NK-92 (cell line): Measurements from ENCODE around the gene GRB10.

Experiments
- DNase-seq: peaks from one replicate; lab custom pipeline; 2025; ENCODE audit not compliant: unreplicated experiment; lab: John Stamatoyannopoulos, UW

The GRB10 gene

GRCh38 chr7:50614721-50615518 is 167.8 kb downstream of the GRB10 start:
- no peak for DNase-seq

GRCh38 chr7:50613473-50613872 is 169.2 kb downstream of the GRB10 start:
- no peak for DNase-seq

- no peak for DNase-seq
Measured at GRCh38 chr7:50612704-50613103, 170.0 kb downstream of the GRB10 start.

GRCh38 chr7:50610521-50611277 is 172.0 kb downstream of the GRB10 start:
- DNase-seq, result no peak

GRCh38 chr7:50608196-50608906 is 174.3 kb downstream of the GRB10 start:
- no peak for DNase-seq

- no peak for DNase-seq
Measured at GRCh38 chr7:50607524-50608125, 175.1 kb downstream of the GRB10 start.

- no peak for DNase-seq
Measured at GRCh38 chr7:50605059-50605458, 177.6 kb downstream of the GRB10 start.

GRCh38 chr7:50603287-50603686 is 179.4 kb downstream of the GRB10 start:
- DNase-seq, result no peak

- DNase-seq, result no peak
Measured at GRCh38 chr7:50599385-50599784, 183.3 kb downstream of the GRB10 start.

GRCh38 chr7:50598460-50599343 is 184.0 kb downstream of the GRB10 start:
- DNase-seq, result no peak

GRCh38 chr7:50596484-50596883 is 186.2 kb downstream of the GRB10 start:
- DNase-seq, result no peak

- DNase-seq, result no peak
Measured at GRCh38 chr7:50595491-50596102, 187.1 kb downstream of the GRB10 start.

GRCh38 chr7:50594734-50595485 is 187.8 kb downstream of the GRB10 start:
- no peak for DNase-seq

GRCh38 chr7:50594136-50594535 is 188.6 kb downstream of the GRB10 start:
- no peak for DNase-seq

GRCh38 chr7:50592940-50593339 is 189.8 kb downstream of the GRB10 start:
- no peak for DNase-seq

GRCh38 chr7:50591480-50592438 is 190.9 kb downstream of the GRB10 start:
- DNase-seq, result no peak

- DNase-seq, result no peak
Measured at GRCh38 chr7:50591098-50591479, 191.6 kb downstream of the GRB10 start.

GRCh38 chr7:50590535-50590934 is 192.2 kb downstream of the GRB10 start:
- DNase-seq, result no peak
